Activated CD8-positive, alpha-beta T cell treated with anti-CD3 and anti-CD28 coated beads, Interleukin-2, amount 10 ng/mL, durations not matched to agents 7 days and 5 days (primary cell): Measurements from ENCODE around the gene RFX2. TPM values are rescaled to one million over a fixed set of nuclear protein-coding genes. Genes with fewer than 3 reads are reported as not detected.
A peak's percentile ranks its signal among the peaks of the same experiment; 100 is the strongest.

Experiments
- ATAC-seq: fragments of 150-1000 bp; cut with Tn5 transposase; one replicate; pipeline ENCODE4 v1.10.0; 2021; ENCODE audit warnings: moderate library complexity
- CTCF ChIA-PET: fragments of 350-600 bp; sonication (Branson Sonifier 250); formaldehyde crosslinking; loops from one replicate; lab custom pipeline; 2021; ENCODE audit warnings: antibody characterized with exemption; lab: Charles Lee
- POLR2A ChIA-PET: fragments of 350-600 bp; sonication (Branson Sonifier 250); formaldehyde crosslinking; loops from one replicate; lab custom pipeline; 2021; ENCODE audit warnings: antibody characterized with exemption; lab: Charles Lee
- DNase-seq: peaks from one replicate; pipeline ENCODE4 v3.0.0-alpha.2; 2020
- H3K27ac Mint-ChIP-seq: one replicate; pipeline ENCODE4 v1.8.0; 2021; ENCODE audit warnings: mild to moderate bottlenecking, mixed read lengths
- H3K27me3 Mint-ChIP-seq: one replicate; pipeline ENCODE4 v1.8.0; 2021; ENCODE audit warnings: low read depth, mixed read lengths
- H3K36me3 Mint-ChIP-seq: one replicate; pipeline ENCODE4 v1.8.0; 2021; ENCODE audit warnings: low read depth, mixed read lengths
- H3K4me1 Mint-ChIP-seq: one replicate; pipeline ENCODE4 v1.8.0; 2021; ENCODE audit warnings: low read depth, mixed read lengths
- H3K4me3 Mint-ChIP-seq: one replicate; pipeline ENCODE4 v1.8.0; 2021; ENCODE audit warnings: mild to moderate bottlenecking, mixed read lengths
- H3K9me3 Mint-ChIP-seq: one replicate; pipeline ENCODE4 v1.8.0; 2022; ENCODE audit warnings: mixed read lengths; ENCODE audit not compliant: insufficient read depth
- total RNA-seq, 2 experiments: library from RNA; stranded (reverse); gene quantifications; one replicate each; pipeline ENCODE4 v1.2.3, GENCODE V29; 2021

Gene RFX2
- total RNA-seq, 2 experiments from 2014 or later = 12.3 to 13.8 TPM

GRCh38 chr19:6062961-6063575 lies 47.2 kb downstream of the RFX2 start:
- no peak overlapping the region for H3K27ac Mint-ChIP-seq
- peaks cover 62% of the 10 kb centered on the region for H3K4me1 Mint-ChIP-seq
- ATAC-seq (no peak), DNase-seq (no peak)
- no peaks in the 10 kb centered on the region for H3K36me3 Mint-ChIP-seq
- POLR2A ChIA-PET = no interaction called here
- no peaks in the 10 kb centered on the region for H3K27me3 Mint-ChIP-seq
- no peaks in the 10 kb centered on the region for H3K9me3 Mint-ChIP-seq
- CTCF ChIA-PET = interaction anchor here (0.9 to 1.7 kb wide), 9 partner anchors 10 to 363 kb away, joined by 3 to 8 read pairs (median 4); no protein-coding TSS in a partner anchor
- H3K4me3 Mint-ChIP-seq = no peak overlapping the region

GRCh38 chr19:6062274-6062673 lies 48.0 kb downstream of the RFX2 start:
- Mint-ChIP-seq H3K4me1 (peaks cover 62% of the 10 kb centered on the region), H3K27ac (peak overlapping the region; percentile 54), H3K27me3 (no peaks in the 10 kb centered on the region), H3K36me3 (no peaks in the 10 kb centered on the region), H3K9me3 (no peaks in the 10 kb centered on the region), H3K4me3 (peak overlapping the region; percentile 19)
- ChIA-PET CTCF (interaction anchor here (0.6 to 1.7 kb wide), 11 partner anchors 9 to 363 kb away, joined by 3 to 8 read pairs (median 4); no protein-coding TSS in a partner anchor), POLR2A (no interaction called here)
- DNase-seq = peak; percentile 65
- ATAC-seq = peak; percentile 75

GRCh38 chr19:6061376-6062130 lies 48.7 kb downstream of the RFX2 start:
- no peak for DNase-seq
- ChIA-PET POLR2A (no interaction called here), CTCF (interaction anchor here (0.9 to 1.7 kb wide), 9 partner anchors 9 to 364 kb away, joined by 3 to 8 read pairs (median 4); no protein-coding TSS in a partner anchor)
- no peaks in the 10 kb centered on the region for H3K9me3 Mint-ChIP-seq
- H3K4me1 Mint-ChIP-seq = peaks cover 62% of the 10 kb centered on the region
- H3K36me3 Mint-ChIP-seq = no peaks in the 10 kb centered on the region
- ATAC-seq = no peak
- peak overlapping the region; percentile 19 for H3K4me3 Mint-ChIP-seq
- peak overlapping the region; percentile 54 for H3K27ac Mint-ChIP-seq
- no peaks in the 10 kb centered on the region for H3K27me3 Mint-ChIP-seq

GRCh38 chr19:6060600-6061375 lies 49.5 kb downstream of the RFX2 start:
- Mint-ChIP-seq H3K4me1 (peaks cover 55% of the 10 kb centered on the region), H3K36me3 (no peaks in the 10 kb centered on the region), H3K27me3 (no peaks in the 10 kb centered on the region), H3K27ac (peak overlapping the region; percentile 22), H3K4me3 (peak overlapping the region; percentile 42), H3K9me3 (no peaks in the 10 kb centered on the region)
- DNase-seq (peak; percentile 46), ATAC-seq (peak; percentile 45)
- POLR2A ChIA-PET = no interaction called here
- CTCF ChIA-PET = interaction anchor here (0.9 to 1.4 kb wide), 2 partner anchors 12 to 65 kb away, joined by 3 to 4 read pairs; no protein-coding TSS in a partner anchor

- Mint-ChIP-seq H3K4me1 (peaks cover 52% of the 10 kb centered on the region), H3K9me3 (no peaks in the 10 kb centered on the region), H3K4me3 (no peak overlapping the region), H3K27me3 (no peaks in the 10 kb centered on the region), H3K27ac (peak overlapping the region; percentile 22), H3K36me3 (no peaks in the 10 kb centered on the region)
- ATAC-seq (no peak), DNase-seq (no peak)
- CTCF ChIA-PET = interaction anchor here (0.9 to 1.4 kb wide), 2 partner anchors 12 to 65 kb away, joined by 3 to 4 read pairs; no protein-coding TSS in a partner anchor
- POLR2A ChIA-PET = no interaction called here
These were observed 50.2 kb downstream of the RFX2 start for GRCh38 chr19:6059988-6060599.

- Mint-ChIP-seq H3K27ac (no peak overlapping the region), H3K4me3 (no peak overlapping the region), H3K36me3 (no peaks in the 10 kb centered on the region), H3K4me1 (peaks cover 50% of the 10 kb centered on the region), H3K9me3 (no peaks in the 10 kb centered on the region), H3K27me3 (no peaks in the 10 kb centered on the region)
- ChIA-PET POLR2A (no interaction called here), CTCF (interaction anchor here (1.4 kb wide), 1 partner anchor 66 kb away, joined by 3 read pairs; no protein-coding TSS in a partner anchor)
- DNase-seq (no peak), ATAC-seq (no peak)
These were observed 50.8 kb downstream of the RFX2 start for GRCh38 chr19:6059396-6059947.

GRCh38 chr19:6058518-6059201 lies 51.6 kb downstream of the RFX2 start:
- CTCF ChIA-PET = no interaction called here
- Mint-ChIP-seq H3K4me1 (peaks cover 42% of the 10 kb centered on the region), H3K9me3 (no peaks in the 10 kb centered on the region), H3K27me3 (no peaks in the 10 kb centered on the region), H3K27ac (peak overlapping the region; percentile 34), H3K4me3 (no peak overlapping the region), H3K36me3 (no peaks in the 10 kb centered on the region)
- POLR2A ChIA-PET = no interaction called here
- ATAC-seq = no peak
- DNase-seq = no peak

- POLR2A ChIA-PET = no interaction called here
- peak overlapping the region; percentile 34 for H3K27ac Mint-ChIP-seq
These were observed 52.4 kb downstream of the RFX2 start for GRCh38 chr19:6057651-6058517.

GRCh38 chr19:6056801-6057650 lies 53.3 kb downstream of the RFX2 start:
- CTCF ChIA-PET = interaction anchor here (1.1 to 2.7 kb wide), 2 partner anchors 8 to 69 kb away, joined by 3 to 10 read pairs; no protein-coding TSS in a partner anchor
- Mint-ChIP-seq H3K36me3 (no peaks in the 10 kb centered on the region), H3K27ac (no peak overlapping the region), H3K27me3 (peaks cover 5% of the 10 kb centered on the region), H3K4me1 (peaks cover 28% of the 10 kb centered on the region), H3K4me3 (no peak overlapping the region), H3K9me3 (no peaks in the 10 kb centered on the region)
- POLR2A ChIA-PET = no interaction called here
- ATAC-seq = no peak
- DNase-seq = no peak

More at GRCh38 chr19:6057651-6058517, 52.4 kb downstream of the RFX2 start:
- Mint-ChIP-seq H3K4me3 (no peak overlapping the region), H3K4me1 (peaks cover 37% of the 10 kb centered on the region), H3K27me3 (peaks cover 5% of the 10 kb centered on the region), H3K9me3 (no peaks in the 10 kb centered on the region), H3K36me3 (no peaks in the 10 kb centered on the region)
- ATAC-seq = no peak
- CTCF ChIA-PET = interaction anchor here (1.1 to 2.7 kb wide), 2 partner anchors 9 to 68 kb away, joined by 3 to 10 read pairs; no protein-coding TSS in a partner anchor
- DNase-seq = no peak
